GM18861 (cell line): Measurements from ENCODE around the gene PKD2L2.
"Not testable (repeated sequence)": the region's sequence is repeated elsewhere in the genome, so short reads cannot be mapped to it uniquely, and the experiment has no call there.

Experiments
- ATAC-seq: cut with Tn5 transposase; IDR thresholded peaks from one replicate; pipeline ENCODE4 v1.9.1; 2021; ENCODE audit not compliant: unreplicated experiment

PKD2L2 gene

DNA sequence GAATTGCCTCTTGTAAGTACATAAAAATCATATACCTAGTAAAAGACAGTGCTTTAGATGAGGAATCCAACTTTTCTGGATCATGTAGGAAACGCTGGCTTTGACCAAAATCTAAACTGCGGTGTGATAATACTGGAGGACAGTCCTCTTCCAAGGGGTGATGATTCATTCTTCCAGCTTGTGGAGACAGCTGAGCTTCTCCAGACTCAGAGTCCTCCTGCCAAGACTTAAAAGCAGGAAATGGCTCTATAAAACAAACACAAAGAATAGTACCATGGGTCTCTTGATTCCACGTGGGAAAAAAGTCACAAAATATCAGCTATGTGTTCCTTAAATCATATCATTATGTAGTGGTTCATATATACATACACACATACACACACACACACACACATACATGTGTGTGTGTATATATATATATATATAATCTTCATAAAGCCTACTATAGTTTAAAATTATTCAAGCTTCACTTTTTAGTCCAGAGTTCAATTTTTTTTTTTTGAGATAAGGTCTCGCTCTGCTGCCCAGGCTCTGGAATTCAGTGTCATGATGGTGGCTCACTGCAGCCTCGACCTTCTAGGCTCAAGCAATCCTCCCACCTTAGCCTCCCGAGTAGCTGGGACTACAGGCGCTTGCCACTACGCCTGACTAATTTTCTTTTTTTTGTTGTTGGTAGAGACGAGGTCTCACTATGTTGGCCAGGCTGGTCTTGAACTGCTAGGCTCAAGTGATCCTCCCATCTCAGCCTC lies 65.0 kb downstream of the PKD2L2 start:
- no peak for ATAC-seq

DNA sequence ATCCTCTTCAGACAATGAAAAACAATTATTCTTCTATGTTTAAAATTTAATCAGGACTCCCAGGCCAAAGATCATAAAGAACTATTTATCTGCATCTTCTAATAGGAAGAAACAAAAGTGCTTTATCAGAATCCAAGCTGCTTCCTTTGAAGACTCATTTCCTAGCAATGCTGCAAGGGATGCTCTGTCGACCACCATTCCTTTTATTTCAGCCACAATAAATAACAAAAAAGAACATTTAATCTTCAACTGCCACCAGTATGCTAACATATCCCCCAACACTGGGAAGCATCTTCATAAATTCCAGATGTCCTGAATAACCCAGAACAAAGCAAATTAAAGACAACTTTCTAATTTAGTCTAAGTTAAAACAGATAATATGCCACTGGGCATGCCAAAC lies 68.7 kb downstream of the PKD2L2 start:
- no peak for ATAC-seq

DNA sequence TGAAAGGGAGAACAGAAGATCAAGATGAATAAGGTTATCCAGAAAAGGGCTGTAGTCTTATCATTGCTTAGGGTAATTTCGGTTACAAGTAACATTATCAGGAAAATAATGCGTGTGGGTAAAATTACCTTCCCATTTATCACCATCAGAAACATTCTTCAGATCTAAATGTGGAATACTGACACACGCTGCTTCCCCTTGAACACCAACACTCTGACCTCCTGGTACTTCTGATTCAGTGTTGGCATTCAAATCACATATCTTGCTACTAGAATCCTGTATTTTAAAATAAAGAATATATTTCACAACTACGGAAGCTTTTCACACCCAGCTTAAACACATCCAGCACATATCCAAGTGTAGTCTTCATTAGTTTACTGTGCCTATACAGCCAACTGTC lies 70.2 kb downstream of the PKD2L2 start:
- ATAC-seq, result no peak

DNA sequence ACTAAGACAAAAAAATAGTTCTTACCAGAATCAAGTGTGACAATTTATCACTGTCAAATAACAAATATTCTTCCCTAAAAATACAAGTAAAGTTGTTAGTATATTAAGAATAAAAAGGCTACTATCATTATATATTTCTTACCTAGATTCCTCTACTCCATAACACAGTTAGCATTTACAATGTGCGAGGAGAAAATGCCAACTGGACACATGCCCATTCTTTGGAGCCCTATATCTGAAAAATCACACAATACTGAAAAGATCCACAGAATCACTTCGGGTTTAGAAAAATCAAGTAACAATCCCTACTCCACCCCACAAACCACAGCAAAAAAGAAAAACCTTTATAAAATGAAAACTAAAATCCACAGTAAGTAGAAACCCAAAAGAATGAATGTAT lies 70.9 kb downstream of the PKD2L2 start:
- no peak for ATAC-seq

DNA sequence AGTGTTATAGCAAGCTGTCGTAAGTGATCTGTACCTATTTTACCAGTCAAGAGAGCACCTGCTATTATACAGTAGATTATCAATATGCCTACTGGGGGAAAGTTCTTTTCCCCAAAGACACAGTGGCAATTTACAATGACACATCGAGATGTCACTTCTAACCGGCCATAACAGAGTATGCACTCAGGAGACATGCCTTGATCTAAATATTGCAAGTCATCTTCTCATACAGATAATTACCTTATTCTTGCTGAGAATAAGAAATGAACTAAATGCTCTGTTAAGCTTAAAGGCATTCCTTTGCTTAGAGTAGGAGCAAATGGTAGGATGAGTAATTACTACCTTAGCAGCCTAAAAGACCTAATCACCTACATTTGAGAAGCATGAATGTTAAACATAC lies 71.6 kb downstream of the PKD2L2 start:
- ATAC-seq, result no peak

DNA sequence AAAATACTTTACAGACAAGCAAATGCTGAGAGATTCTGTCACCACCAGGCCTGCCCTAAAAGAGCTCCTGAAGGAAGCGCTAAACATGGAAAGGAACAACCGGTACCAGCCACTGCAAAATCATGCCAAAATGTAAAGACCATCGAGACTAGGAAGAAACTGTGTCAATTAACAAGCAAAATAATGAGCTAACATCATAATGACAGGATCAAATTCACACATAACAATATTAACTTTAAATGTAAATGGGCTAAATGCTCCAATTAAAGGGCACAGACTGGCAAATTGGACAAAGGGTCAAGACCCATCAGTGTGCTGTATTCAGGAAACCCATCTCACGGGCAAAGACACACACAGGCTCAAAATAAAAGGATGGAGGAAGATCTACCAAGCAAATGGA lies 81.1 kb downstream of the PKD2L2 start:
- ATAC-seq, result not testable (repeated sequence)

DNA sequence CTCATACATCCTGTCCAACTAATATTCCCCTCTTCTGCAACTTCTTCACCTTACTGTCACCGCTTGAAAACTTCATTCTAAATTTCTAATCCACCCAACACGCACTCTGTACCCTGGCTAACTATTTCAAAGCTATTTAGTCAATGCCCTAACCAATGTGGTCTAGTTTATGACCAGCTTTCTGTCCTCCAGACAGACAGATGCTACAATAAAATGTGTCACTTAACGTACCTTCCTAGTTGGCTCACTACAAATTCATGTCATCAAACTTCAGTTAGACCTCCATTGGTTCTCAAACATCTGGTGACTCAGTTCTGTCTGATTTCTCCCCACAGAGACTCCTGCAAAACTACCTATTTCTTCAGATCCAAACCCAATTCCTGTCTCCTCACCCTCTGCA lies 86.0 kb downstream of the PKD2L2 start:
- no peak for ATAC-seq

DNA sequence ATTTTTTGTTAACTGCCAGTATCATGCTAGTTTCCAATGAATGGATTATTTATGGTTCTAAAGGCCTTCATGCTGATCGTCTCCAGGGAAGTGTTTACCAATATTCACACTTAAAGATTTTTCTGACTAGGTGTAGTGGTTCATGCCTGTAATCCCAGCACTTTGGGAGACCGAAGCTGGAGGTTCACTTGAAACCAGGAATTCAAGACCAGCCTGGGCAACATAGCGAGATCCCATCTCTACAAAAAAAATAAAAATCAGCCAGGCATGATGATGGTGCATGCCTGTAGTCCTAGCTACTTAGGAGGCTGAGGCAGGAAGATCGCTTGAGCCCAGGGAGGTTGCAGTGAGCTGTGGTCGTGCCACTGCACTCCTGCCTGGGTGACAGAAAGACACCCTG lies 100.2 kb downstream of the PKD2L2 start:
- ATAC-seq, result no peak
